Neural crest cell (in vitro differentiated cells): ENCODE data around the gene FIGN. TPM values are rescaled to one million over a fixed set of nuclear protein-coding genes. Genes with fewer than 3 reads are reported as not detected.

ENCODE experiments used
- DNase-seq: peaks from one replicate; pipeline ENCODE4 v3.0.0; 2021; ENCODE audit warnings: low read depth, mixed read lengths, low spot score
- H3K27ac Mint-ChIP-seq: one replicate; pipeline ENCODE4 v1.8.0; 2021; ENCODE audit warnings: mild to moderate bottlenecking, mixed read lengths; ENCODE audit not compliant: unreplicated experiment
- H3K27me3 Mint-ChIP-seq: 2 replicates; pipeline ENCODE4 v1.8.0; 2021; ENCODE audit warnings: low read depth, mild to moderate bottlenecking, mixed read lengths
- H3K36me3 Mint-ChIP-seq: 2 replicates; pipeline ENCODE4 v1.8.0; 2021; ENCODE audit warnings: low read depth, mild to moderate bottlenecking, mixed read lengths
- H3K4me1 Mint-ChIP-seq: 2 replicates; pipeline ENCODE4 v1.8.0; 2021; ENCODE audit warnings: mixed read lengths
- H3K4me3 Mint-ChIP-seq: one replicate; pipeline ENCODE4 v1.8.0; 2021; ENCODE audit warnings: mild to moderate bottlenecking, mixed read lengths
- H3K9me3 Mint-ChIP-seq: 2 replicates; pipeline ENCODE4 v1.8.0; 2021; ENCODE audit warnings: mixed read lengths
- CTCF ChIP-seq: fragments of 200-600 bp; sonication (generic); conservative IDR thresholded peaks from 2 replicates; pipeline ENCODE4 v1.5.0; 2021; ENCODE audit warnings: antibody characterized with exemption, mild to moderate bottlenecking
- total RNA-seq: library from RNA; stranded (reverse); gene quantifications from 2 replicates; pipeline ENCODE4 v1.2.1, GENCODE V29; 2021

FIGN gene
- total RNA-seq, 1 donor from 2014 or later = 57.3 TPM

DNA sequence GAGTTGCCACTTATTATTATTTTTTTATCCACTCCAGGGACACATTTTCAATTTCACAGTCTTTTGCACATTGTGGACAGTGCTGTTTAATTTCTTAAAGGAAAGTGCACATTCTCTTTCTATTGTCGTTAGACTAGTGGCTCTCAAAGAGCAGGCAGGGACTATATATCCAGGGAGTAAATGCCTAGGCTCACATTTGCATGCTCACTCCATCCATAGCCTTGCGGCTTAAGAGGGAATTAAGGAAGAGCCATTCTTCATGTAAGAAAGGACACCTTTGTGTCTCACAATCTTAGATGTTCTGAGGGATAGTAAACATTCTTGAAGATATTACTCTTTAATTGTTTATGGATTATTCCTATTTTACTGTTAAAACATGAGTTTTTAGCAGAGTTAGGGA is 70.8 kb downstream of the FIGN start:
- Mint-ChIP-seq H3K4me1 (peaks cover 45% of the 10 kb centered on the region), H3K4me3 (no peak overlapping the region), H3K27me3 (no peaks in the 10 kb centered on the region), H3K27ac (no peak overlapping the region), H3K36me3 (peaks cover 24% of the 10 kb centered on the region), H3K9me3 (peaks cover 8% of the 10 kb centered on the region)
- TF ChIP-seq CTCF = no peak
- no peak for DNase-seq

GRCh38 chr2:163664610-163665009 is 71.2 kb downstream of the FIGN start:
- peaks cover 45% of the 10 kb centered on the region for H3K4me1 Mint-ChIP-seq
- H3K27me3 Mint-ChIP-seq = no peaks in the 10 kb centered on the region
- no peak for DNase-seq
- no peak overlapping the region for H3K4me3 Mint-ChIP-seq
- no peak for TF ChIP-seq CTCF
- H3K36me3 Mint-ChIP-seq = peaks cover 23% of the 10 kb centered on the region
- peaks cover 8% of the 10 kb centered on the region for H3K9me3 Mint-ChIP-seq
- H3K27ac Mint-ChIP-seq = no peak overlapping the region

- no peaks in the 10 kb centered on the region for H3K27me3 Mint-ChIP-seq
- peaks cover 17% of the 10 kb centered on the region for H3K36me3 Mint-ChIP-seq
- H3K9me3 Mint-ChIP-seq = peaks cover 8% of the 10 kb centered on the region
- peaks cover 46% of the 10 kb centered on the region for H3K4me1 Mint-ChIP-seq
- no peak overlapping the region for H3K4me3 Mint-ChIP-seq
- no peak overlapping the region for H3K27ac Mint-ChIP-seq
- TF ChIP-seq CTCF = no peak
- no peak for DNase-seq
These were observed 73.5 kb downstream of the FIGN start for GRCh38 chr2:163662141-163662780.

GRCh38 chr2:163659224-163659623 is 76.6 kb downstream of the FIGN start:
- no peaks in the 10 kb centered on the region for H3K27me3 Mint-ChIP-seq
- H3K36me3 Mint-ChIP-seq = peaks cover 25% of the 10 kb centered on the region
- no peak overlapping the region for H3K4me3 Mint-ChIP-seq
- no peak overlapping the region for H3K27ac Mint-ChIP-seq
- no peak for TF ChIP-seq CTCF
- H3K9me3 Mint-ChIP-seq = peaks cover 8% of the 10 kb centered on the region
- no peak for DNase-seq
- peaks cover 29% of the 10 kb centered on the region for H3K4me1 Mint-ChIP-seq

DNA sequence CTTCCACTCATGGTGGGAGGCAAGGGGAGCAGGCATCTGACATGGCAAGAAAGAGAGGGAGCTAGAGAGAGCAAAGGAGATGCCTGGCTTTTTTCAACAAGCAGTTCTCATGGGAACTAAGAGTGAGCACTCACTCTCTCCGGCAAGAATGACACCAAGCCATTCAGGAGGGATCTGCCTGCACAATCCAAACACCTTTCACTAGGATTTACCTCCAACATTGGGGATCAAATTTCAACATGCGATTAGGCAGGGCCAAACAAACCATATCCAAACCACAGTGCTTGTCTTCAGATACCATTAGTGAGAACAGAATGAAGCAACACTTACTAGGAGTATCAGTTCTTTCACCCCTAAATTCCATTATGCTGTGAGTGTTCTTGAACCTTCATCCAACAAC is 77.3 kb downstream of the FIGN start:
- Mint-ChIP-seq H3K36me3 (peaks cover 19% of the 10 kb centered on the region), H3K4me1 (peaks cover 24% of the 10 kb centered on the region), H3K9me3 (peaks cover 4% of the 10 kb centered on the region), H3K27ac (no peak overlapping the region), H3K4me3 (no peak overlapping the region), H3K27me3 (no peaks in the 10 kb centered on the region)
- DNase-seq = no peak
- TF ChIP-seq CTCF = no peak
